Measurements from ENCODE around the gene PNPLA7.
"Not testable (repeated sequence)": the region's sequence is repeated elsewhere in the genome, so short reads cannot be mapped to it uniquely, and the experiment has no call there.

The PNPLA7 gene

DNA sequence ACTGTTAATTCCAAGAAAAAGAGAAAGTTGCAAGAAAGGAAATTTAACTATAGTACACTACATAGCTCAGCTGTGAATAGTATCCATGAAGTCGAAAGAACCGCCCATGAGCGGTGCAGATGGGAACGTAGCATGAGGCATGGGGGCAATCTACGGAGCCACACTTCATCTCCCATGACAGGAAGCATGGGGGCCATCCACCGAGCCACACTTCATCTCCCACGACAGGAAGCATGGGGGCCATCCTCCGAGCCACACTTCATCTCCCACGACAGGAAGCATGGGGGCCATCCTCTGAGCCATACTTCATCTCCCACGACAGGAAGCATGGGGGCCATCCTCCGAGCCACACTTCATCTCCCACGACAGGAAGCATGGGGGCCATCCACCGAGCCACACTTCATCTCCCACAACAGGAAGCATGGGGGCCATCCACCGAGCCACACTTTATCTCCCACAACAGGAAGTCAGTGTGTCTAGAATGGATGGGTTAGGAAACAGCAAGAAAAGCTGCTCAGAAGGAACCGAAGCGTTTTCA, 13.5 kb downstream of the PNPLA7 start:
- DNase-seq, result peak; percentile 21

DNA sequence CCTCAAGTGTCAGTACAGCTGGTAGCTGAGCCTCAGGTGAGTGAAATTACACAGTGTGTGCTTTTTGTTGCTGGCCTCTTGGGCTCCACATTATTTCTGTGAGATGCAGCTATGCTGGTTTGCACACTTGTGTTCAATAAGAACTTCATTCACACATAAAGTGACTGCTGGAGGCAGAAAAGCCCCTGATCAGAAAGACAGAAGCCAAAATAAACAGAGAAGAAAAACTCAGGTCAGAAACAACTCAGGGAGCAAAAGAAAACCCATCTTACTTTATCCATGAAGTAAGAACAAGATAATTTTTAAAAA, 15.1 kb downstream of the PNPLA7 start:
- no peak for DNase-seq

GRCh38 chr9:137534256-137535119, 15.7 kb downstream of the PNPLA7 start:
- DNase-seq, result peak; percentile 65

DNA sequence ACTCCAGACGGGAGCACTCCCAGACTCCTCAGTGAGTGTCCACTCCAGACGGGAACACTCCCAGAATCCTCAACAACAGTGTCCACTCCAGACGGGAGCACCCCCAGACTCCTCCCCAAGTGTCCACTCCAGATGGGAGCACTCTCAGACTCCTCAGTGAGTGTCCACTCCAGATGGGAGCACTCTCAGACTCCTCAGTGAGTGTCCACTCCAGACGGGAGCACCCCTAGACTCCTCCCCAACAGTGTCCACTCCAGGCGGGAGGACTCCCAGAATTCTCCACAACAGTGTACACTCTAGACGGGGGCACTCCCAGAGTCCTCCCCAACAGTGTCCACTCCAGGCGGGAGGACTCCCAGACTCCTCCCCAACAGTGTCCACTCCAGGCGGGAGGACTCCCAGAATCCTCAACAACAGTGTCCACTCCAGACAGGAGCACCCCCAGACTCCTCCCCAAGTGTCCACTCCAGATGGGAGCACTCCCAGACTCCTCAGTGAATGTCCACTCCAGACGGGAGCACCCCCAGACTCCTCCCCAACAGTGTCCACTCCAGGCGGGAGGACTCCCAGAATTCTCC, 17.2 kb downstream of the PNPLA7 start:
- DNase-seq, result not testable (repeated sequence)

DNA sequence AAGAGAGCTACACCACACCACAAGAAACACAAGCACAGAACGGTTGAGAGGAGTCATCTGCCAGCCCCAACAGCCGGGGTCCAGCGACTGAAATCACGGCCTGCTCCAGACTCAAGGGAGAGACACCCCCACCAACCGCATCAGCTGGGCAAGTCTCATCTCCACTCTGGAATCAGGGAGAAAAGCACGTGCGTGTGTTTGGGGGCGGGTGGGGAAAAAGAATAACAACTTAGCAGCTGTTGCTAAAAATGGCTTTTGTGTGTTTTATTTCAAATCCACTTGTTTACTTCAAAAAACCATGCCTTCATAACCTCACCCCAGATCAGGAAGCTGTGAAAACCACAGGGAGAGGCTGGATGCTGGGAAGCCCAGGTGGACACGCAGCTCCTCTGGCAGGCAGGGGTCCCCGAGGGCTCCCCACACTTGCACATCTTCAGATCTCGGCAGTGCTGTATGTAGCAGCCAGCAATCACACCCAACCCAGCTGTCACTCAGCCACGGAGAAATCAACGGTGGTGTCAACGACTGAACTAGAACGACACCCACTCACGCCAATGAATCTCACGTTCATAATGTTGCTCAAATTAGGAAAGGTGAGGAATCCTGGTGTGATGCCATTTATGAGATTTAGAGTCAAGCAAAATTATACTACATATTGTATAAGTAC, 19.0 kb downstream of the PNPLA7 start:
- no peak for DNase-seq

- no peak for DNase-seq
These were observed 19.9 kb downstream of the PNPLA7 start for GRCh38 chr9:137530331-137530730.

DNA sequence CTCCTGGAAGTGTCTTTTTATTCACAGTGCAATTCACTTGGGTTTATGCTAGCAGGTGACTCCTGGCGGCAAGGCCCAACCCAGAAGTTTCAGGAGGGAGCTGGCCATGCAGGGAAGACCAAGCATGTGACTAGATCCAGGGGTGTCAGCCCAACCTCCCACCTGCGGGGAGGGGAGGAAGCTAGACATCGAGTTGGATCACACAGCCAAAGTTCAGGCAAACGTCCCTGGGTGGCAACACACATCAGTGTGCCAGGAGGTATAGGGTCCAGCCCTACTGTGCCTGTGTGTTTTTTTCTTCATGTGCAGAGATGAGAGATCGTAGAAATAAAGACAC, 25.3 kb downstream of the PNPLA7 start:
- no peak for DNase-seq

GRCh38 chr9:137524161-137524980, 25.8 kb downstream of the PNPLA7 start:
- DNase-seq, result no peak

- DNase-seq, result no peak
These were observed 27.3 kb downstream of the PNPLA7 start for GRCh38 chr9:137522746-137523455.

- DNase-seq, result no peak
These were observed 28.7 kb downstream of the PNPLA7 start for GRCh38 chr9:137521405-137521985.

DNA sequence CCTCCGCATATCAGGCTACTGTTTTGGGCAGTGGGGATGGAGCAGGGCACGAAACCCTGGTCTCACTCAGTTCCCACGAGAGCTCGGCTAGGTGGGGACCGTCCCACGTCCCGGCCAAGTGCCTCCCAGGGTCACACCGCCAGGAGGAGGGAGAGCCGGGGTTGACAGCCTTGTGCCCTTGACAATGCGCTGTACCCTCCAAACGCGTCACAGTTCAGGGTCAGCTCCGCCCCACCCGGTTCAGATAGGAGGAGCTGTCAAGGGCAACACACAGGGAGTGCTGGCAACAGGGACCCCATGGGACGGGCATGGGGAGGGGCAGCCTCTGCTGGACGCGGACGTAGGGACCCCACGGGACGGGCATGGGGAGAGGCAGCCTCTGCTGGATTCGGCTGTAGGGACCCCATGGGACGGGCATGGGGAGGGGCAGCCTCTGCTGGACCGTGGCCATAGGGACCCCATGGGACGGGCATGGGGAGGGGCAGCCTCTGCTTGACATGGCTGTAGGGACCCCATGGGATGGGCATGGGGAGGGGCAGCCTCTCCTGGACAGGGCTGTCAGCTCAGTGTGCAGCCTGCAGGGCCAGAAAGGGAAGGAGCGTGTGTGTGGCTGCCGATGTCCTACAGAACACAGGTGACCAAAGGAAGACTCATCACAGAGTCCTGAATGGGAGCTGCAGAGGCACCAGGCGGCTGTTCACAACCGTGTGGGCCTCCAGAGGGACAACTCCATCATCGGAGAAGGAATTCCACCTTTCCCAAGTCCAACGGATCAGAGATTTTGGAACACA, 29.4 kb downstream of the PNPLA7 start:
- DNase-seq, result no peak

- DNase-seq, result no peak
These were observed 30.6 kb downstream of the PNPLA7 start for GRCh38 chr9:137519553-137519952.

DNA sequence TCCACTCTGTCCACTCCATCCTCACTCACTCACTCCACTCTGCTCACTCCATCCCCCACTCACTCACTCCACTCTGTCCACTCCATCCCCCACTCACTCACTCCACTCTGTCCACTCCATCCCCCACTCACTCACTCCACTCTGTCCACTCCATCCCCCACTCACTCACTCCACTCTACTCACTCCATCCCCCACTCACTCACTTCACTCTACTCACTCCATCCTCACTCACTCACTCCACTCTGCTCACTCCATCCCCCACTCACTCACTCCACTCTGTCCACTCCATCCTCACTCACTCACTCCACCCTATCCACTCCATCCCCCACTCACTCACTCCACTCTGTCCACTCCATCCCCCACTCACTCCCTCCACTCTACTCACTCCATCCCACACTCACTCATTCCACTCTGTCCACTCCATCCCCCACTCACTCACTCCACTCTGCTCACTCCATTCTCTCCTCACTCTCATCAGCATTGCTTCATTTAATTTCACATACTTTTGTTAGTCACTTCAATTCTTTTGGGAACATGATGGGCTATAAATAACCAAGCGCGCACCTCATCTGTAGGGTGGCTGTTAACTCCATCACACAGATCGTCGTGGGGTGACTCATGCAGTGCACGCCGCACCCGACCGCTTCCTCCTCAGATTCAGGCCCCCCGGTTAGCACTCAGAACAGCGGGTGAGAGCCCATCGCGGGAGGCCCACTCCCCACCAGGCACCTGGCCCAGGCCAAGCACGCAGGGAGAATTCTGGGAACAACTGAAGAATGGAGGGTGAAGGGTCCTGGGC, 31.3 kb downstream of the PNPLA7 start:
- DNase-seq, result not testable (repeated sequence)

GRCh38 chr9:137516144-137516917, 33.9 kb downstream of the PNPLA7 start:
- DNase-seq, result no peak

GRCh38 chr9:137515338-137515724, 34.9 kb downstream of the PNPLA7 start:
- DNase-seq, result no peak

DNA sequence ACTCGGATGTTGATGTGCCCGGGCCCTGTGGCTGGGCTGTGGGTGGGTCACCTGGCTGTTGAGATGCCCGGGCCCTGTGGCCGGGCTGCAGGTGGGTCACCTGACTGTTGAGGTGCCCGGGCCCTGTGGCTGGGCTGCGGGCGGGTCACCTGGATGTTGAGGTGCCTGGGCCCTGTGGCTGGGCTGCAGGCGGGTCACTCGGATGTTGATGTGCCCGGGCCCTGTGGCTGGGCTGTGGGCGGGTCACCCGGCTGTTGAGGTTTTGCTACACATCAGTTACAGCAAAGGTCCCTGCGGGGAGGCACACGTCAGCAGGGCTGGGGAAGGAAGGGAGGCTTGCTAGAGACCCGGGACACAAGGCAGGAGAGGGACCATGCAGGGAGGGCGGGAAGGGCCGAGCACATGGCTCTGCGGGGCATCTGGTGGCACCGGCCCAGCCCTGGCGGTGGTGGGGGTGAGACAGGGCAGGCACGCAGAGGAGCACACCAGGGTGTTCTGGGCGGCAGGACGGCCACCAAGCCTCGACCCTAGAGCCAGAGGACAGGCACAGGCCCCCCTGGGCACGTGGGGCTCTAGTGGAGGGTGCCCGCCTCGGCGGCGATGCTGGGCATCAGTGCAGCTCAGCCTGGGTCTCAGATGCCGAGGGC, 35.4 kb downstream of the PNPLA7 start:
- no peak for DNase-seq

- not testable (repeated sequence) for DNase-seq
These were observed 36.2 kb downstream of the PNPLA7 start for GRCh38 chr9:137513801-137514570.

DNA sequence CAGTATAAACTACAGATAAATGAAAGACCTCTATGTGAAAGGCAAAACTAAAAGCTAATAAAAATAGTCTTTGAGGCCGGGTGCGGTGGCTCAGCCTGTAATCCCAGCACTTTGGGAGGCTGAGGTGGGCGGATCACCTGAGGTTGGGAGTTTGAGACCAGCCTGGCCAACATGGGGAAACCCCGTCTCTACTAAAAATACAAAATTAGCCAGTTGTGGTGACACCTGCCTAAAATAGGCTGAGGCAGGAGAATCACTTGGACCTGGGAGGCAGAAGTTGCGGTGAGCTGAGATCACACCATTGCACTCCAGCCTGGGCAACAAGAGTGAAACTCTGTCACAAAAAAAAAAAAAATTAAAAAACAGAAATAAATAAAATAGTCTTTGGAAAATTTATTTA, 37.1 kb downstream of the PNPLA7 start:
- DNase-seq, result not testable (repeated sequence)
